ES-I3 (cell line): ENCODE data around the gene TECR.
"Not testable (repeated sequence)": the region's sequence is repeated elsewhere in the genome, so short reads cannot be mapped to it uniquely, and the experiment has no call there.

Source experiments
- H3K36me3 ChIP-seq: 2 replicates; pipeline ENCODE4 v1.6.1; 2013; ENCODE audit warnings: mild to moderate bottlenecking, low read length, control low read depth, moderate library complexity; ENCODE audit not compliant: insufficient read depth
- H3K4me1 ChIP-seq: 2 replicates; pipeline ENCODE4 v1.6.1; 2013; ENCODE audit warnings: mild to moderate bottlenecking, control low read depth, low read length; ENCODE audit not compliant: insufficient read depth
- H3K9ac ChIP-seq: 2 replicates; pipeline ENCODE4 v1.6.1; 2013; ENCODE audit warnings: low read depth, mild to moderate bottlenecking, low read length, moderate library complexity
- H3K9me3 ChIP-seq: 2 replicates; pipeline ENCODE4 v1.6.1; 2013; ENCODE audit warnings: mild to moderate bottlenecking, low read length, moderate library complexity; ENCODE audit not compliant: control insufficient read depth, insufficient read depth

Gene TECR

DNA sequence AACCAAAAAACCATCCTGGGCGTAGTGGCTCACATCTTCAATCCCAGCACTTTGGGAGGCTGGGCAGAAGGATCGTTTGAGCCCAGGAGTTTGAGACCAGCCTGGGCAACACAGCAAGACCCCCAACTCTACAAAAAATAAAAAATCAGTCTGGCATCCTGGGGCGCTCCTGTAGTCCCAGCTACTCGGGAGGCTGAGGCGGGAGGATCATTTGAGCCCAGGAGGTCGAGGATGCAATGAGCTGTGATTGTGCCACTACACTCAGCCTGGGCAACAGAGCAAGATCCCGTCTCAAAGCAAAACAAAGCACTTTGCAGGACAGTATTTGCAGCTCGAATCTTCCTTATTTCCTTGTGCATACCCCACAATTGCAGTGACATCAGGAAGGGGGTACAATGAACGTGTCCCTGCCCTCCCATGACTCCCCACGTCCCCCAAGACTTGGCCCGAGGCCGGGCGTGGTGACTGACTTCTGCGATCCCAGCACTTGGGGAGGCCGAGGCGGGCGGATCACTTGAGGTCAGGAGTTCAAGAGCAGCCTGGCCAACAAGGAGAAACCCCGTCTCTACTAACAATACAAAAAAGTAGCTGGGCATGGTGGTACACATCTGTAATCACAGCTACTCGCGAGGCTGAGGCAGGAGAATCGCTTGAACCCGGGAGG, 41.6 kb downstream of the TECR start:
- Histone ChIP-seq H3K9me3 (no peaks in the 10 kb centered on the region), H3K36me3 (no peaks in the 10 kb centered on the region), H3K9ac (peak overlapping the region; percentile 78), H3K4me1 (no peaks in the 10 kb centered on the region)

DNA sequence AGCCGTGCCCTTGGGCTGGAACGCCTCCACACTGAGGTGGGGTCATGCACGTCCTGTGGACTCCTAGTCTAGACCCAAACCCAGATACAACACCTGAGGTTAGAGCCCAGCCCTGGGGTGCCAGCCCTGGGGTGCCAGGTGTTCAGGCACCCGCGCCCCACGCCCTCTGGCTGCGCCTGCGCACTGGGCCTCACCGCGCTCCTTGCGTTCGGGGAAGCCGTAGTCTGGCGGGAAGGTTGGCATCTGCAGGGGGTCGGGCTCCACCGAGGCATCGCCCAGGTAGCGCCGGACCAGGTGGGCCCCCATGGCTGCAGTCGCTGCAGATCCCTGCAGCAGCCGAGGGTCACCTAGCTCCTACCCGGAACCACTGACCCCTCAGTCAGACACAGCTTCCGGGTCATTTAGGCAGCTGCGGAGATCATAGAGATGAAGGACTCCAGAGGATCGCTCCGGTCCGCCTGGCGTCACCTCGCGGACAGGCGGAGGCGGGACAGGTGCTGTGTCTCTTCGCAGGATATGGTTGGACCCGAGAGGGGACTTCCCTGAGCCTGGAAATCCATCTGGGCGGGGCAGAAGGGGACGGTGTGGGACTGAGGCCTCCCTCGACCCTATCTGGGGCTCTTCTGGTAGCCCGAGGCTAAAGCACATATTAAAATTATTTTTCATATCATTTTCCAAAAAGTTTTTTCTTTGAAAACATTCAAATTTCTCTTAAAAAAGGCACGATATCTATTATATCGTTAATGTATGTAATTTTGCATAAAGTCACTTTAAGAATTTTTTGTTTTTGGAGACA, 42.5 kb downstream of the TECR start, which contains the start of gene NDUFB7:
NDUFB7 (minus strand) TSS at position 372 of the 796 bp plus-strand sequence; CDS start at position 306, 66 bp downstream.
- Histone ChIP-seq H3K9ac (peak within 1 kb of the TSS; percentile 78), H3K4me1 (no peaks in the 10 kb centered on the region), H3K36me3 (no peaks in the 10 kb centered on the region), H3K9me3 (no peaks in the 10 kb centered on the region)

DNA sequence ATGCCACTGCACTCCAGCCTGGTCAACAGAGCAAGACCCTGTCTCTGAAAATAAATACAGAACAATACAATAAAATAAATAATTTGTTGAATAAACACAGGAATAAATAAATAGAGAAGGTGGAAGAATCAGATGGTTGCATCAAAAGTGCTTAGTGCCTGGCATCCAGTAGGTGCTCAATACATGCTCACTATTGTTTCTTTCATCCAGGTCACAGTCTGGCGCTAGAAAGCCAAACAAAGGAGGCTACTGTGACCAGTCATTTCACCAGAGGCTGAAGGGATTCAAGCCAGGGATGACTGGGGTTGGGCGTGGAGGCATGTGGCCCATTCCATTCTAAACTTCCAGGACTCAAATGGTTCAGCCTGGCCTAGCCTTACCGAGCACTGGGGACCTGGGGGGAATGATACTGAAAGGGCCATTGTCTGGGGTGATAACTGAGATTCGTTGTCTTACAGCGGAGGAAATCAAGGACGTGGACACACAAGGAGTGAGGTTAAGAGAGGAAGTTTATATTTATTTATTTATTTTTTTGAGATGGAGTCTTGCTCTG, 46.1 kb downstream of the TECR start:
- Histone ChIP-seq H3K36me3 (no peaks in the 10 kb centered on the region), H3K4me1 (no peaks in the 10 kb centered on the region; the same call in 1 of the 2 replicates), H3K9ac (no peak overlapping the region), H3K9me3 (no peaks in the 10 kb centered on the region)

DNA sequence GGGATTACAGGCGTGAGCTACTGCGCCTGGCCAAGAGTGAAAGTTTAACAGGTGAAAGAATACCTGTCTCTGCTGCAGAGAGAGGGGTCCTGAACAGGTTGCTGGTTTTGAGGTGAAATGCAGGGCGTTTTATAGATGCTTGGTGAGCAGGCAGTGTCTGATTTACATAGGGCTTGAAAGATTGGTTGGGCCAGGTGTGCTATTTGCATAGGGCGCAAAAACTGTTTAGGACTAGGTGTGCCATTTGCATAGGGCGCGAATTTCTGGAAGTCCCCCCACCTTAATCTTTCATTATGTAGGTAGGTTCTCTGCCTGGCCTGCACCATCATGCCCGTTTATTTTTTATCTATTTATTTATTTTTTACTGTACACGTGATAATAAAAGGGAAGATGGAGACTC, 47.0 kb downstream of the TECR start:
- Histone ChIP-seq H3K9ac (no peak overlapping the region), H3K36me3 (no peaks in the 10 kb centered on the region), H3K4me1 (no peaks in the 10 kb centered on the region; the same call in 1 of the 2 replicates), H3K9me3 (no peaks in the 10 kb centered on the region)

DNA sequence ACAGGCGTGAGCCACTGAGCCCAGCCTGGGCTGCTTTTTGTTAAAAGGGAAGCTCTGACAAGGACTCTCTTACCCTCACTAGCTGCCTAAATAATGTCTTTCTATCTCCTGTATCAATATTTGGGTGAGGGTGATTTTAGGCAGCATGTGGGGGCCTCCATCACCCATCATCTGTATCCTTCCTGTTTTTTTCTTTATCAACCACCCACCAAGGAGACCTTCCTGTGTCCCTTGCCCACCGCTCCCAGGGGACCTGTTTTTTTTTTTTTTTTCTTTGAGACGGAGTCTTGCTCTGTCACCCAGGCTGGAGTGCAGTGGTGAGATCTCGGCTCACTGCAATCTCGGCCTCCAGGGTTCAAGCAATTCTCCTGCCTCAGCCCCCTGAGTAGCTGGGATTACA, 47.9 kb downstream of the TECR start:
- H3K9me3 ChIP-seq = no peaks in the 10 kb centered on the region
- no peaks in the 10 kb centered on the region for H3K36me3 ChIP-seq
- H3K9ac ChIP-seq = no peak overlapping the region
- H3K4me1 ChIP-seq = no peaks in the 10 kb centered on the region; the same call in 1 of the 2 replicates

DNA sequence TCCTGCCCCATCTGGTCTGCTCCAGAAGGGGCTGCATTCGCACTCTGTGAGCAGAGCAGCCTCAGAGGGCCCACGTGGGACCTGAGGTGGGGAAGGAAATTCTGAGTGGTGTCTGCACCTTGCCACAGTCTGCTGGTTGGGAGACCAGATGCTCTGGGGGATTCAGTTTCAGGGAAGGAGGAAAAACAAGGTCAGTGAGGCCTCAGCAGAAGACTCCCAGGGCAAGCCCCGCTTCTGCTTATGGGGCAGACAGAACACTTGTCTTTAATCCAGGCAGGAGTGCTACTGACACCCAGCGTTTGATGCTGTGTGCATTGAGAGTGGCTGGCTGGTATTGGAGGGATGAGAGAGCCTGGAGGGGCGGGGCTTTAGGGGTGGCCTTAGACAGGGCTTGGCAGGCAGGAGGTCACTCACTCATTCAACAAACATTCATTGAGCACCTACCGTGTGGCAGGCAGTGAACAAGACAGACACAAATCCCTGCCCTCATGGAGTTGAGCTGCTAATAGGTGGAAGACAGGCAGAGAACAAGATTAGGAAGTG, 48.6 kb downstream of the TECR start:
- Histone ChIP-seq H3K4me1 (peaks cover 1% of the 10 kb centered on the region; the same call in 1 of the 2 replicates), H3K36me3 (no peaks in the 10 kb centered on the region), H3K9me3 (no peaks in the 10 kb centered on the region), H3K9ac (no peak overlapping the region)

DNA sequence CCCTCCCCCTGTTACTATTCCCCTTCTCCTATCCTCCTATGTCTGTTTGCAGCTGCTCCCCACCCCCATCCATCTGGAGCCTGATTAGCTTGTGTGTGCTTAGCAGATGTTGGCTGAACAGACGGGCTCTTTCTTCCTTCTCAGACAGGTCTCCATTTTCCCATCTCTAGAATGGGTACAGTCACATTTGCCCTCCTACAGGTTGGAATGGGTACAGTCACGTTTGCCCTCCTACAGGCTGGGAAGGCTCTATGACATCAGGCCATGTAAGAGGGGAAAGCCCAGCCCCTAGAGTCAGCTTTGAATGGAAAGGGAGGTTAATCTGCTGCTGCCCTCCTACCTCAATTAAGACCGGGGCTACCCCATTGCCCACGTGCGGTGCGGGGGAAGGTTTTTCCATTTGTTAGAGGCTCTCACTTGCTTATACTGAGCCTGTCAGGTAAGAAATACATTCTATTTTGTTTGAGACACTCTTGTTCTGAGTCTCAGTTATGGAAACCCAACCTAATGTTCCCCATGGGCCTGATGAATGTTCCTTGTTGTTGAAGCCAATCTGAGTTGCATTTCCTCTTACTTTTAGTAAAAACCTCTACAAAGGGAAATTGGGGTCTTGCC, 51.3 kb downstream of the TECR start:
- Histone ChIP-seq H3K36me3 (no peaks in the 10 kb centered on the region), H3K9me3 (no peaks in the 10 kb centered on the region), H3K9ac (no peak overlapping the region), H3K4me1 (peaks cover 6% of the 10 kb centered on the region; the same call in 1 of the 2 replicates)

DNA sequence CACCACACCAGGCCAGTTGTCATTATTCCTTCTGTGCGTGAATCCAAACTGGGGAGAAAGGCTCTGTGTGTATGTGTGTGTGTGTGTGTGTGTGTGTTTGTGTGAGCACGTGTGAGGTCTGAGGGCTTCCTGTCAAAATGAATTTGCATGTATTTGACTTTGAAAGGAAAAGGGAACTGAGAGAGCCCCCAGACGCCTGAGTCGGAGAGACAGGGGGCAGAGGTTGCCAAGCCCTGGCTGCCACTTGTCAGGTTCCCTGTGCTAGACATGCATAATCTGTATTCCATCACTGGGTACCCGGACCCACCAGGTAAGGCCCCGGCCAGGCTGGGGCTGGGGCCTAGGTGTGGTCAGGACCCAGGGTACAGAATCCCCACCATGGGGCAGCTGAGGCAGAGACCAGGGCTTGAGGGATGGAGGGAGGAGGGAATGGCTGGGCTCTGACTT, 53.5 kb downstream of the TECR start, which contains the start of gene CLEC17A:
CLEC17A (plus strand) TSS at position 191 of the 447 bp plus-strand sequence; CDS start at position 268, 77 bp downstream.
- Histone ChIP-seq H3K9me3 (no peaks in the 10 kb centered on the region), H3K9ac (no peak within 1 kb of the TSS), H3K36me3 (no peaks in the 10 kb centered on the region), H3K4me1 (peaks cover 6% of the 10 kb centered on the region; the same call in 1 of the 2 replicates)

DNA sequence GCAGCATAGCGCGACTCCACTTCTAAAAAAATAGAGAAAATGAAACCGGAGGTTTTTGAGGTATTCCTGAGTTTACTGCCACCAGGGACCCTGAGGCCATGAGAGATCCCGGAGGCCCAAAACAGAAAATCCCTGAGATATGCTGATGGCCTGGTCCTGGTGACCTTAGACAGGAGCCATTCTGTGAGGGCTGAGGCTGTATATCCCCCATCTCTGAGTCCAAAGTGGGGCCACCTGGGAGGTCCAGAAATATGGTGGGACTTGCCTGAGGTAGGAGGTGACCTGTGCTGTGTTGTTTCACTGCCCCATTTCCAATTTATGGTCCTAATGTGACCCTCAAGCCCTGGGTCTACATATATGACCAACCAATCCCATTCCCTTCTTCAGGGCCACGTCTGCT, 55.0 kb downstream of the TECR start:
- H3K9me3 ChIP-seq, H3K36me3 ChIP-seq, H3K9ac ChIP-seq, H3K4me1 ChIP-seq: not testable (repeated sequence)

DNA sequence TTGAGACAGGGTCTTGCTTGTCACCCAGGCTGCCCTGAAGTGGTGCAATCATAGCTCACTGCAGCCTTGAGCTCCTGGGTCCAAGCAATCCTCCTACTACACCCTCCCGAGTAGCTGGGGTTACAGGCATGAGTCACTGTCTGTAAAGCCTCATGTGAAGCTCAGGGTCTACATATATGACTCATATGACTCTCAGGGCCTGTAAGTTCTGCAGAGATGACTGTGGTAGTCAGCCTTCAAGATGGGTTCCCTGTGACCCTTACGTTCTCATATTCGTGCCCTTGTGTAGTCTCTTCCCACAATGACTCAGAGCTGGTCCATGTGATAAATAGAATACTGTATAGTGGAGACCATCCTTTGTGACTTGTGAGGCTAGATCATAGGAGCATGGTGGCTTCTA, 55.8 kb downstream of the TECR start:
- not testable (repeated sequence) for H3K9me3 ChIP-seq, H3K9ac ChIP-seq, H3K4me1 ChIP-seq, H3K36me3 ChIP-seq

DNA sequence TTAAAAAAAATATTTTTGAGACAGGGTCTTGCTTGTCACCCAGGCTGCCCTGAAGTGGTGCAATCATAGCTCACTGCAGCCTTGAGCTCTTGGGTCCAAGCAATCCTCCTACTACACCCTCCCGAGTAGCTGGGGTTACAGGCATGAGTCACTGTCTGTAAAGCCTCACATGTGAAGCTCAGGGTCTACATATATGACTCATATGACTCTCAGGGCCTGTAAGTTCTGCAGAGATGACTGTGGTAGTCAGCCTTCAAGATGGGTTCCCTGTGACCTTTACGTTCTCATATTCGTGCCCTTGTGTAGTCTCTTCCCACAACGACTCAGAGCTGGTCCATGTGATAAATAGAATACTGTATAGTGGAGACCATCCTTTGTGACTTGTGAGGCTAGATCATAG, 60.0 kb downstream of the TECR start:
- H3K4me1 ChIP-seq, H3K36me3 ChIP-seq: not testable (repeated sequence)

DNA sequence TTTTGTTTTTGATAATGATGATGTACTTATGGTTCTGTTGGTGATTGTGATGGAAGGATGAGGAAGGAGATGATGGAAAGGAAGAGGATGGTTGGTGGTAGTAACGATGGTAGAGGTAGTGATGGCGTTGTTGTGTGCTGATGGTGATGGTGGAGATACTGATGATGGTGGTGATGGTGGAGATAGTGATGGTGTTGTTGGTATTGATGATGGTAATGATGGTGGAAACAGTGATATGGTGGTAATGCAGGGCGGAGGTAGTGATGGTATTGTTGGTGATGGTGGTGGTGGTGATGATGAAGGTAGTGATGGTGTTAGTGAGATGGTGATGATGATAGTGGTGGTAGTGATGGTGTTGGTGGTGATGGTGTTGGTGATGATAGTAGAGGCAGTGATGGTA, 66.2 kb downstream of the TECR start:
- H3K36me3 ChIP-seq = no peaks in the 10 kb centered on the region
- H3K9me3 ChIP-seq = no peaks in the 10 kb centered on the region; the same call in 1 of the 2 replicates
- no peak overlapping the region for H3K9ac ChIP-seq
- no peaks in the 10 kb centered on the region for H3K4me1 ChIP-seq

More for the DNA sequence above, 60.0 kb downstream of the TECR start:
- H3K9ac ChIP-seq, H3K9me3 ChIP-seq: not testable (repeated sequence)

DNA sequence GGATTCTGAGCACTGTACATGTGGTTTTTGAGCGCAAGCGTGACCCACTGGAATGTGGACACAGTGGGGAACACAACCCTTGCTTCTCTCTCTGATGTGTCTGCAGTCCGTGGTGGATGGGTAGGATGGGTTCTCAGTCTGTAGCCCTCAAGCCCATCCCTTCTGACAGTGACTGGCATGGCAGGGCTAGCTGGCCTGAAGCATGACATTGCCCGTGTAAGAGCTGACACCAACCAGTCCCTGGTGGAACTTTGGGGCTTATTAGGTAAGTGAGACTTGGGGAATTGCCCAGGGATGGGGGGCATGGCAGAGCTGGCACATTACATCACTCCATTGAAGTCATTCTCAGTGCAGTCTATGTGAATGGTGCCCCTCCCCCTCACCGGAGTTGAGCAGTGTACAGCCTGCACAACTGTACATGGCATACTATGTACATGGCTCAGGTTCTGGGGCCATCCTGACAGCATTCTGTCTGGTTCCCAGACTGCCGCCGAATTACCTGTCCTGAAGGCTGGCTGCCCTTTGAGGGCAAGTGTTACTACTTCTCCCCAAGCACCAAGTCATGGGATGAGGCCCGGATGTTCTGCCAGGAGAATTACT, 70.3 kb downstream of the TECR start:
- no peaks in the 10 kb centered on the region for H3K4me1 ChIP-seq
- H3K9me3 ChIP-seq = no peaks in the 10 kb centered on the region; the same call in 1 of the 2 replicates

DNA sequence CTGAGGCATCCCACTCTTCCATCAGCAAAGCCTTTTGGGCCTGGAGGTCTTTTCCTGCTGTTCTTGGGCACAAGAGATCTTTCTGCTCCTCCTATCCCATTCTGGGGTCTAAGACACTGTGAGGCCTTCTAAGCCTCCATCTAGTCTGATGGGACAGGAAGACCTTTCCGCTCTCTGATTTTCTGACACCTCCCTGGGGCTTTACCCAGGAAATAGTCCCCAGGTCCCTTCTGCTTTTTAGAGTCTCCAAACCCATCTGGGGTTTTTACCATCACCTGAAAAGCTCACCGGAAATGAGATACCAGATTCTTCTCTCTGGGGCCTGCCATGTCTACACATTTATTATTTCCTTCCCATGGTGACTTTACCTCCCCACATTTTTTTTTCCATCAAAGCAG, 74.6 kb downstream of the TECR start:
- no peaks in the 10 kb centered on the region for H3K9me3 ChIP-seq
- no peaks in the 10 kb centered on the region for H3K4me1 ChIP-seq
- no peaks in the 10 kb centered on the region for H3K36me3 ChIP-seq
- no peak overlapping the region for H3K9ac ChIP-seq

More for the DNA sequence above, 70.3 kb downstream of the TECR start:
- Histone ChIP-seq H3K36me3 (no peaks in the 10 kb centered on the region), H3K9ac (no peak overlapping the region)
